Testis (tissue), 3 donors: ENCODE results near the gene SF3B4. TPM values are rescaled to one million over a fixed set of nuclear protein-coding genes. Genes with fewer than 3 reads are reported as not detected.

ENCODE experiments used
- DNase-seq: peaks from one replicate; pipeline ENCODE4 v3.0.0-alpha.2; 2019
- H3K27ac ChIP-seq, 2 donors: fragments of 200-600 bp; sonication (generic); one replicate each; pipeline ENCODE4 v1.5.1; 2019
- H3K27me3 ChIP-seq: fragments of 200-600 bp; sonication (generic); one replicate; pipeline ENCODE4 v1.5.1; 2019
- H3K36me3 ChIP-seq: fragments of 200-600 bp; sonication (generic); one replicate; pipeline ENCODE4 v1.5.1; 2017; ENCODE audit warnings: low read depth; ENCODE audit errors: missing control alignments
- H3K4me1 ChIP-seq: fragments of 200-600 bp; sonication (generic); one replicate; pipeline ENCODE4 v1.5.1; 2019
- H3K4me3 ChIP-seq, 2 donors: fragments of 200-600 bp; sonication (generic); one replicate each; pipeline ENCODE4 v1.5.1; 2017 to 2019
- H3K9me3 ChIP-seq: fragments of 200-600 bp; sonication (generic); one replicate; pipeline ENCODE4 v1.5.1; 2017
- CTCF ChIP-seq, 3 experiments: fragments of 450-650 bp in 2 of 3; fragments of 200-600 bp in 1 of 3; sonication (generic) in 1 of 3; IDR thresholded peaks; one replicate each; pipeline ENCODE4 v1.5.1; 2016 to 2019; ENCODE audit warnings: antibody characterized with exemption in 3 of 3, mild to moderate bottlenecking in 2 of 3, moderate library complexity in 1 of 3
- POLR2A ChIP-seq: fragments of 450-650 bp; IDR thresholded peaks from one replicate; pipeline ENCODE4 v1.6.1; 2017; ENCODE audit warnings: antibody characterized with exemption, mild to moderate bottlenecking, moderate library complexity
- WGBS, 2 donors: methylation state at CpG; one replicate each; pipeline ENCODE4 v1.1.5; 2018; 5-methylcytosine and 5-hydroxymethylcytosine counted together
- intact Hi-C: fragments of 100-400 bp; cut with DNase I; formaldehyde crosslinking; loops from one replicate; pipeline ENCODE4 v1.15.1; 2023; ENCODE audit warnings: low total_unique reads
- polyA plus RNA-seq: library from polyadenylated mRNA; stranded (reverse); fragments of 350-450 nt; fragmentation: Illumina TruSeq; extraction: RNeasy Lipid Tissue Mini Kit (QIAGEN cat#74804); gene quantifications from one replicate; pipeline ENCODE4 v1.2.3, GENCODE V29; 2014; ENCODE audit warnings: low read depth, low replicate concordance; ENCODE audit not compliant: insufficient read depth
- total RNA-seq, 2 donors: library from RNA; depleted of rRNA; stranded (reverse); fragments of >200 nt; gene quantifications; one replicate each; pipeline ENCODE4 v1.2.3, GENCODE V29; 2016

The SF3B4 gene
- total and polyA plus RNA-seq, 3 donors from 2014 or later = 30.2 to 121 (median 32.1) TPM

- Histone ChIP-seq H3K36me3 (no peaks in the 10 kb centered on the region), H3K9me3 (no peaks in the 10 kb centered on the region), H3K27me3 (no peaks in the 10 kb centered on the region), H3K4me3 (no peak overlapping the region), H3K4me1 (peaks cover 15% of the 10 kb centered on the region), H3K27ac (no peak overlapping the region)
- peak; percentile 20 for DNase-seq
- intact Hi-C loops = no loop called here
- WGBS, 2 donors = 73 to 77% methylated on average over 3 of the region's 3 CpGs
- TF ChIP-seq CTCF (IDR thresholded peaks at IDR 0.05) = no peak
- TF ChIP-seq POLR2A = no peak
These were observed 39.4 kb upstream of the SF3B4 start for GRCh38 chr1:149967041-149967440.

- Histone ChIP-seq H3K4me1 (peaks cover 15% of the 10 kb centered on the region), H3K36me3 (no peaks in the 10 kb centered on the region), H3K27me3 (no peaks in the 10 kb centered on the region), H3K27ac (no peak overlapping the region), H3K9me3 (no peaks in the 10 kb centered on the region), H3K4me3 (no peak overlapping the region)
- TF ChIP-seq CTCF (IDR thresholded peaks at IDR 0.05) = no peak
- no peak for TF ChIP-seq POLR2A
- no peak for DNase-seq
- 59 to 71% methylated on average over 1 of the region's 1 CpG for WGBS, 2 donors
- intact Hi-C loops = no loop called here
These were observed 38.8 kb upstream of the SF3B4 start for GRCh38 chr1:149966405-149966804.

- intact Hi-C loops = no loop called here
- Histone ChIP-seq H3K27me3 (no peaks in the 10 kb centered on the region), H3K27ac (no peak overlapping the region), H3K9me3 (no peaks in the 10 kb centered on the region), H3K36me3 (no peaks in the 10 kb centered on the region), H3K4me1 (peaks cover 15% of the 10 kb centered on the region), H3K4me3 (no peak overlapping the region)
- 69 to 85% methylated on average over 3 of the region's 3 CpGs for WGBS, 2 donors
- TF ChIP-seq POLR2A (no peak), CTCF (IDR thresholded peaks at IDR 0.05) (no peak)
- DNase-seq = no peak
These were observed 37.8 kb upstream of the SF3B4 start for GRCh38 chr1:149965440-149965839.

GRCh38 chr1:149963358-149963757 is 35.8 kb upstream of the SF3B4 start:
- DNase-seq = no peak
- Histone ChIP-seq H3K4me1 (peaks cover 15% of the 10 kb centered on the region), H3K9me3 (no peaks in the 10 kb centered on the region), H3K27ac (peak overlapping the region in 1 of 2 donors; percentile 53), H3K27me3 (no peaks in the 10 kb centered on the region), H3K4me3 (no peak overlapping the region), H3K36me3 (no peaks in the 10 kb centered on the region)
- WGBS, 2 donors = 41 to 65% methylated on average over 3 of the region's 3 CpGs
- intact Hi-C loops = no loop called here
- no peak for TF ChIP-seq POLR2A
- no peak for TF ChIP-seq CTCF (IDR thresholded peaks at IDR 0.05)

GRCh38 chr1:149962736-149963135 is 35.1 kb upstream of the SF3B4 start:
- Histone ChIP-seq H3K27ac (peak overlapping the region in 1 of 2 donors; percentile 53), H3K4me1 (peaks cover 15% of the 10 kb centered on the region), H3K9me3 (no peaks in the 10 kb centered on the region), H3K36me3 (no peaks in the 10 kb centered on the region), H3K4me3 (no peak overlapping the region), H3K27me3 (no peaks in the 10 kb centered on the region)
- intact Hi-C loops = no loop called here
- no peak for DNase-seq
- no peak for TF ChIP-seq CTCF (IDR thresholded peaks at IDR 0.05)
- no peak for TF ChIP-seq POLR2A
- WGBS, 2 donors = 41 to 64% methylated on average over 2 of the region's 2 CpGs
